ENCODE measurements around the gene BFSP1. TPM values are rescaled to one million over a fixed set of nuclear protein-coding genes. Genes with fewer than 3 reads are reported as not detected.

The BFSP1 gene
- total and polyA plus RNA-seq, 2 of the 8 experiments (the other 6 are each of a cell fraction or from before 2014, with no cell fraction given): 1.5 to 2.5 TPM

DNA sequence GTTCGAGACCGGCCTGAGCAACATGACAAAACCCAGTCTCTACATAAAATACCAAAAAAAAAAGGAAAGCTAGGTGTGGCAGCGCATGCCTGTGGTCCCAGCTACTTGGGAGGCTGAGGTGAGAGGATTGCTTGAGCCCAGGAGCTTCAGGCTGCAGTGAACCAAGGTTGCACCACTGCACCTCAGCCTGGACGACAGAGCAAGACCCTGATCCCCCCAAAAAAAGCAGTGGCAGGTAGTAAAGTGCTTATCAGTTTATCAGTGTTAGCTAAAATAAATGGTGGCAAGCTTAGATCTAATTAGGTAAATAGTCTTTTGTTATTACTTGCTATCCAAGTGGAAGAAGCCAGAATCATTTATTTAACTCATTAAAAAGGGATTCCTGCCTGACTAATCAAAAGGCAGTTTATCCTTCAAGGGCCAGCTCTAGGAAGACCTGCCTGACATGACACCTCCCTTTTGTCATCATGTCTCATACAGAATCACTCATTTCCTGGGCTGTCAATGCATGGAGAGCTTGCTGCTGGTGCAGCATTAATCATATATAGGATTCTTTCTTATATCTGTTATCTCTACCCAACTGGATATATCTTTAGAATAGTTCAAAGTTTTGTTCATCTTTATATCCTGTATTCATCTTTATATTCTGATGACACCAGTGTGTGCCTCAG, 48.3 kb upstream of the BFSP1 start (continued):
- TF ChIP-seq ZNF274 (IDR thresholded peaks at IDR 0.05; ENCODE audit: borderline replicate concordance, extremely low read depth, low read length) (no peak), YY1 (IDR thresholded peaks at IDR 0.05; ENCODE audit: low read depth, low read length) (no peak), POLR2AphosphoS5 (IDR thresholded peaks at IDR 0.05; ENCODE audit: low read depth, low read length) (no peak), KDM5A (IDR thresholded peaks at IDR 0.05; ENCODE audit: low read length) (no peak), CHD2 (IDR thresholded peaks at IDR 0.05; ENCODE audit: low read length) (no peak), PHF8 (conservative IDR thresholded peaks at IDR 0.05; ENCODE audit: low read depth, low read length) (no peak), TBP (IDR thresholded peaks at IDR 0.05; ENCODE audit: low read depth, low read length) (no peak), CREB1 (IDR thresholded peaks at IDR 0.05) (no peak), SUZ12 (IDR thresholded peaks at IDR 0.05; ENCODE audit: low read length) (no peak)
